CMK (cell line): ENCODE measurements around the gene RACGAP1.

Experiments used
- DNase-seq: peaks from one replicate; pipeline ENCODE4 v3.0.0-alpha.2; 2010; ENCODE audit warnings: low read depth

Gene RACGAP1

GRCh38 chr12:49954863-49955830 is 70.1 kb downstream of the RACGAP1 start:
- no peak for DNase-seq

GRCh38 chr12:49953961-49954846 is 71.1 kb downstream of the RACGAP1 start:
- DNase-seq: no peak

- DNase-seq: no peak
These were observed 72.1 kb downstream of the RACGAP1 start for GRCh38 chr12:49953151-49953550.

GRCh38 chr12:49952391-49953055 is 72.8 kb downstream of the RACGAP1 start:
- DNase-seq: no peak

GRCh38 chr12:49951411-49952240 is 73.7 kb downstream of the RACGAP1 start:
- no peak for DNase-seq

DNA sequence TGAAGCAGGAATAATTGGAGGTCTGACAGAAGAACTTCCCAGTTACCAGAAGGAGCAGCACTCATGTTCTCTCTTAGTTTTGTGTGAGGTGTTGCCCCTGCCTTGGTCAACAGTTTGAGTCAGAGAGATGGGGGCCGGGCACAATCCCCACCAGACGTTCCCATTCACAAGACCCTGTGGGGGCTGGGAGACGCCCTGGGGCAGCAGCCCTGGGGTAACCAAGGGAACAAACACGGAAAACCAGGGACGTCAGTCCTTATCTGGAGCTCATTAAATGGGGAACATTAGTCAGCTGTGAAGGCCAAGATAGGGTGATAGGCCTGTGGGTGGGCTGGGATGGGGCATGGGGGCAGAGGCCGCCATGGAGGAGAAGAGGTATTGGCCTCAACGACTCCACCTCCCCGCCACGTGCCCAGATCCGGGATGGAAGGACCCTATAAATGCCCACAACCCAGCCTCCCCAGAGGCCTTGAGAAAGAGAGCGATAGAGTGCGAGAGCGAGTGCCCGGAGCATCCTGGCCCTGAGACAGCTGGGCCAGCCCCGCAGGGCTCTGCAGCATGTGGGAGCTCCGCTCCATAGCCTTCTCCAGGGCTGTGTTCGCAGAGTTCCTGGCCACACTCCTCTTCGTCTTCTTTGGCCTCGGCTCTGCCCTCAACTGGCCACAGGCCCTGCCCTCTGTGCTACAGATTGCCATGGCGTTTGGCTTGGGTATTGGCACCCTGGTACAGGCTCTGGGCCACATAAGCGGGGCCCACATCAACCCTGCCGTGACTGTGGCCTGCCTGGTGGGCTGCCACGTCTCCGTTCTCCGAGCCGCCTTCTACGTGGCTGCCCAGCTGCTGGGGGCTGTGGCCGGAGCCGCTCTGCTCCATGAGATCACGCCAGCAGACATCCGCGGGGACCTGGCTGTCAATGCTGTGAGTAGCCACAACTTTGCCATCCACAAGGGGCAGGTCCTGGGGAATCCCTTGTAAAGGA is 74.7 kb downstream of the RACGAP1 start, which contains the start of gene AQP2:
TSS of gene AQP2 (plus strand) at position 465 of the 979 bp plus-strand sequence. CDS start at position 559, 94 bp downstream.
- DNase-seq: no peak

DNA sequence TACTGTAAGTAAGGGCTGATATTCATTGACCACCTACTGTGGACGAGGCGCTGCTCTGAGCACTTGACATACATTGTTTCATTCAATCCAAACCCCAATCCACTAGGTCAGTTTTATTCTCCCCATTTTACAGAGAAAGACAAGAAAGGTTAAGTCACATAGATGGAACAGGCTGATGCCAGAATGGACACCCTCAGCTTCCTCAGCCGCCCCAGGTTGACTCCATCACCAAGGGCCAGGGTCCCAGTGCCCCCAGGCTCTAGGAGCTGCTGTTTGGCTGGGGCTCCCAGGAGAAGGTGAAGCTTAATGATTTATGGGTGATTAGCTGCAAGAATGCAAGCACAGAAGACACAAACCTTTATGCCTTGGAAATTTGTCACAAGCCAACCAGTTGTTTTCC is 75.4 kb downstream of the RACGAP1 start:
- no peak for DNase-seq

- DNase-seq: no peak
These were observed 76.1 kb downstream of the RACGAP1 start for GRCh38 chr12:49948866-49949845.

GRCh38 chr12:49947593-49948226 is 77.6 kb downstream of the RACGAP1 start:
- DNase-seq: no peak

DNA sequence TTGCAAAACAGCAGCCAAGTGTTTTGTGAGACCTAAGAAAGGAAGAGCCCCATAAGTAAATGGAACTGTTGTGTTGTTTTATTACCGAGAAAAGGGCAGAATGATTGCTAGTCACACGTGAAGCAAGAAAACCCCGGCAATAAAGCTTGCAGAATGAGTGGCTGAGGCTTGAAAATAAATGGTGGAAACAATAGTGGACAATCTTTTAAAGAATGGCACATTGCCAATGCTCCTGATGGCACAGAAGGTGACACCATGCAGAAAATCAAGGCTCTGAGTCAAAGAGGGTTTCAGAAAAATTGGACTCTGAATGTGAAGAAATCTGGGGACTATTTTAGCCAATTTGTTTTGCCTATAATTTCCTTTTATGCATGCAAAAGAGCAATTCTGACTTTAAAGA is 78.8 kb downstream of the RACGAP1 start:
- no peak for DNase-seq

- no peak for DNase-seq
These were observed 79.2 kb downstream of the RACGAP1 start for GRCh38 chr12:49946086-49946485.

DNA sequence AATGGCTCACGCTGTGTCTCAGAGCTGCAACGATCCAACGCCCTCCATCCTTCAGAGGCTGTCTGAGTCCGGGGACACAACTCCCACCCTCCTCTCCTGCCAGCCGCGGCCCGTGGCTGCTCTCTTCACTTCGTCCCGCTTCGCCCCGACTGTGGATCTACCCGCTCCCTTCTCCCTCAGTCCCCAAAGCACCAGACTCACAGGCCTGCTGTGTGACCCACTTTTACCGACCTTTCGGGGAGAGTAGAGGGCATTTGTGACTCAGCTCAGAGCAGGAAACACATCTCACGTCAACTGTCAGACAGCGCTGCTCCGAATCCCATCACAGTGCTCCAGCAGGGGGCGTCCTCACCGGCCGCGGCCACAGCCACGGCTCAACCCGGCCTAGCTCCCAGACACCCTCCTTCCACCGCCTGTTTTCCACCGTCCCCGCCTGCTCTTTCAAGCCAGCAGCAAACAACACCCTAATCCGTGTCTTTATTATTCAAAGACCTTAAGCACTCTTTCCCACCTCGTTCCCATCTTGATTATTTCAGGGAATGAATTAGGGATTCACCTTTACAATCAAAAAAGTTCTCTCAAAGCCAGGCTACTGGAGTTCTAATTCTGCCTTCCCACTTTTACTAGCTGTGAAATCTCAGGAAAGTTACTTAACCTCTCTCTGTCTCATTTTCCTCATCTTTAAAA is 79.8 kb downstream of the RACGAP1 start:
- peak; percentile 49 for DNase-seq

GRCh38 chr12:49944718-49945117 is 80.6 kb downstream of the RACGAP1 start:
- DNase-seq: no peak

GRCh38 chr12:49944046-49944445 is 81.2 kb downstream of the RACGAP1 start:
- no peak for DNase-seq

GRCh38 chr12:49943625-49943960 is 81.7 kb downstream of the RACGAP1 start:
- DNase-seq: no peak

DNA sequence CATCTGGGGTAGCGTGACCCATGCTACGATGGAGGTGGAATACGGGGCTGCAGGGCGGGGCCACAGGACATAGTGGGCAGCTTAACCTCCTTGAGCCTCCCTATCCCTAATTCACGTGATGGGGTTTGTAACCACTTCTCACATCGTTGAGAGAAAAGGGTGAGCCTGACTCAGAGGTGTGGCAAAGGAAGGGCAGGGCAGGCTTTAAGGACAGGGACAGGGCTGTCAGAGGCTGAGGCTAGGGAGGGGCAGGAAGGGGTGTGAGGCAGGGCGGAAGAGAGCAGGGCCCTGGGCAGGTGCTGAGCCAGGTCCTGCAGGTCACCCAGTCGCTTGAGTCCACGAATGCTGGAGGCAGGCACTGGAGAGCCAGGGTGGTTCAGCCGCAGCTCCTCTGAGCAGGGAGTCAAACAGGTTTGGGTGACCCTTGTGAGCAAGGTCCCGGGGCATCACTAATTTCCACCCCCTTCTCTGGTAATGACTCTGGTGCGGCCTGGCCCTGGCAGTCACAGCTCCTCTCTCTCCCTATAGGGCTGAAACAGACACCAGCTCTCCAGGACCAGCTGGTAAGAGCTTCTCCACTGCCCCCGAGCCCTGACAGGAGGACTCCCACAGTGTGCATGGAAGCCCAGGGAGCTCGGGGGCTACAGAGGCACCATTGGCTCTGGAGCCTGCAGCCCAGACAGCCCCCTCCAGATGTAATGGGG is 82.2 kb downstream of the RACGAP1 start:
- DNase-seq: no peak

- no peak for DNase-seq
These were observed 82.8 kb downstream of the RACGAP1 start for GRCh38 chr12:49942512-49942893.
